ENCODE data around the gene SLC25A28.

SLC25A28 gene

DNA sequence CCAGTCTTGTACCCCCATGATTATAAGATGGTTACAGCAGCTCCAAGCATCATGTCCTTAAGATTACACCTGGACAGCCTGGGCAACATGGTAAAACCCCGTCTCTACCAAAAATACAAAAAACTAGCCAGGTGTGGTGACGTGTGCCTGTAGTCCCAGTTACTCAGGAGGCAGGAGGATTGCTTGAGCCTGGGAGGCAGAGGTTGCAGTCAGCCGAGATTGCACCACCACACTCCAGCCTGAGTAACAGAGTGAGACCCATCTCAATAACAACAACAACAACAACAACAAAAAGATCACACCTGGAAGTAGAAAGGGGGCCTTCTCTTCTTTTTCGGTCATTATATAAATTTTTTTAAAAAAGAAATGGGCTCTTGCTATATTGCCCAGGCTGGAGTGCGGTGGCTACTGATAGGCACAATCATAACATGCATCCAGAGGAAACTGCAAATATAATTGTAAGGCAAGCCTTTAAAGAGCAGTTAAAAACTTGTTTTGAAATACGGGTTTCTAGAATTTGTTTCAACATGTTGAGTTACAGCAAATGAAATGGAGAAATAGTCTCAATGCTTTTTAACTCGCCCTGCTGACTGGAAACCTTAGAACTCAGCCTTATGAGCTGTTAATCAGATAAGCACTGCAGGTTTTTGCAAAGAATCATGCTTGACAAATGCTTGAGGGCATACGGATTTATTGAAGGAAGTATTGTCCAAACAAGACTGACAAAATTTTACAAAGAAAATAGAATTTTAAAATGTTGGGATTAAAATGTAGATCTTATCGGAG is 34.3 kb upstream of the SLC25A28 start:
- Histone ChIP-seq H3K9ac (ENCODE audit: low read depth, low read length, poor library complexity, severe bottlenecking) (no peak overlapping the region), H4K20me1 (ENCODE audit: insufficient read depth, low read length, poor library complexity, severe bottlenecking) (no peaks in the 10 kb centered on the region), H3K79me2 (ENCODE audit: insufficient read depth, low read length) (no peaks in the 10 kb centered on the region), H3K9me3 (ENCODE audit: insufficient read depth, low read depth, low read length) (no peaks in the 10 kb centered on the region), H3K36me3 (ENCODE audit: insufficient read depth, low read length) (no peaks in the 10 kb centered on the region), H3K9me2 (replicated peaks; ENCODE audit: low read depth, low read length) (no peaks in the 10 kb centered on the region), H2AFZ (ENCODE audit: low read length) (no peak overlapping the region), H3K4me3 (ENCODE audit: low read length, poor library complexity, severe bottlenecking) (no peak overlapping the region), H3K4me1 (ENCODE audit: insufficient read depth, low read length, poor library complexity, severe bottlenecking) (peaks cover 5% of the 10 kb centered on the region), H3F3A (ENCODE audit: low read depth) (peaks cover 5% of the 10 kb centered on the region; the same call in 1 of the 2 replicates), H3K27me3 (ENCODE audit: insufficient read depth, low read length, poor library complexity, severe bottlenecking) (peaks cover 3% of the 10 kb centered on the region), H3K4me2 (ENCODE audit: low read depth, low read length, poor library complexity, severe bottlenecking) (no peak overlapping the region)
- TF ChIP-seq CTCF (conservative IDR thresholded peaks at IDR 0.05; ENCODE audit: low read length) (no peak), EZH2phosphoT487 (IDR thresholded peaks at IDR 0.05; ENCODE audit: borderline replicate concordance) (no peak)

DNA sequence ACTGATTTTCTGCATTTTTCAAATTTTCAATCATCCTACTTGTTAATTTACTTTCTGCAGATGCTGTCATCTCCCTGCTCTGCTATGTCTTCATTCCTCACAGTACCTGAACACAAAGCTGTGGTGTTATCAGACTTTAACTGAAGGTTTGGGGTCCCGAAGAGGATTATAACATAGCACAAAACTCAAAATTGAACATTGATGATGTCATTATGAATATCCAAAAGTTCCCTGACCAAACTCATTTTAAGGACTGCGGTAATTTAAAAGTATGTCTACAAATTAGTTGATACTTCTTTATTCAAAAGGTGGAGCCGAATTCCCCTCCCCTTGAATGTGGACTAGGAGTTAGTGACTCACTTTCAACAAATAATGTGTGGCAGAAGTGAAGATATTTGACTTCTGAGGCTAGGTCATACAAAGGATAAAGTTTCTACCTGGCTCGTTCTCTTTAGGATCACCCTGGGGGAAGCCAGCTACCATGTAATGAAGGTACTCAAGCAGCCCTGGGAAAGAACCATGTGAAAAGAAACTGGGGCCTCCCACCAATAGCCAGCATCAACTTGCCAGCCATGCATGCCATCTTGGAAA is 32.7 kb upstream of the SLC25A28 start:
- Histone ChIP-seq H3K9me2 (replicated peaks; ENCODE audit: low read depth, low read length) (no peaks in the 10 kb centered on the region), H3K4me2 (ENCODE audit: low read depth, low read length, poor library complexity, severe bottlenecking) (no peak overlapping the region), H3F3A (ENCODE audit: low read depth) (peaks cover 5% of the 10 kb centered on the region; the same call in 1 of the 2 replicates), H3K79me2 (ENCODE audit: insufficient read depth, low read length) (no peaks in the 10 kb centered on the region), H3K36me3 (ENCODE audit: insufficient read depth, low read length) (no peaks in the 10 kb centered on the region), H3K4me1 (ENCODE audit: insufficient read depth, low read length, poor library complexity, severe bottlenecking) (no peaks in the 10 kb centered on the region), H4K20me1 (ENCODE audit: insufficient read depth, low read length, poor library complexity, severe bottlenecking) (no peaks in the 10 kb centered on the region), H3K9me3 (ENCODE audit: insufficient read depth, low read depth, low read length) (no peaks in the 10 kb centered on the region), H3K9ac (ENCODE audit: low read depth, low read length, poor library complexity, severe bottlenecking) (no peak overlapping the region), H2AFZ (ENCODE audit: low read length) (no peak overlapping the region), H3K4me3 (ENCODE audit: low read length, poor library complexity, severe bottlenecking) (no peak overlapping the region), H3K27me3 (ENCODE audit: insufficient read depth, low read length, poor library complexity, severe bottlenecking) (peaks cover 3% of the 10 kb centered on the region)
- TF ChIP-seq CTCF (conservative IDR thresholded peaks at IDR 0.05; ENCODE audit: low read length) (no peak), EZH2phosphoT487 (IDR thresholded peaks at IDR 0.05; ENCODE audit: borderline replicate concordance) (no peak)

- TF ChIP-seq CTCF (conservative IDR thresholded peaks at IDR 0.05; ENCODE audit: low read length) (no peak), EZH2phosphoT487 (IDR thresholded peaks at IDR 0.05; ENCODE audit: borderline replicate concordance) (no peak)
Measured at GRCh38 chr10:99648717-99649116, 28.5 kb upstream of the SLC25A28 start.

More at GRCh38 chr10:99648717-99649116, 28.5 kb upstream of the SLC25A28 start:
- H3K79me2 ChIP-seq (ENCODE audit: insufficient read depth, low read length) = no peaks in the 10 kb centered on the region
- no peaks in the 10 kb centered on the region for H3F3A ChIP-seq (ENCODE audit: low read depth)
- no peak overlapping the region for H3K9ac ChIP-seq (ENCODE audit: low read depth, low read length, poor library complexity, severe bottlenecking)
- H3K36me3 ChIP-seq (ENCODE audit: insufficient read depth, low read length) = no peaks in the 10 kb centered on the region
- no peaks in the 10 kb centered on the region for H3K27me3 ChIP-seq (ENCODE audit: insufficient read depth, low read length, poor library complexity, severe bottlenecking)
- no peak overlapping the region for H3K4me2 ChIP-seq (ENCODE audit: low read depth, low read length, poor library complexity, severe bottlenecking)
- H3K4me1 ChIP-seq (ENCODE audit: insufficient read depth, low read length, poor library complexity, severe bottlenecking) = no peaks in the 10 kb centered on the region
- H4K20me1 ChIP-seq (ENCODE audit: insufficient read depth, low read length, poor library complexity, severe bottlenecking) = no peaks in the 10 kb centered on the region
- H2AFZ ChIP-seq (ENCODE audit: low read length) = no peak overlapping the region
- H3K9me2 ChIP-seq (replicated peaks; ENCODE audit: low read depth, low read length) = no peaks in the 10 kb centered on the region
- no peak overlapping the region for H3K4me3 ChIP-seq (ENCODE audit: low read length, poor library complexity, severe bottlenecking)
- H3K9me3 ChIP-seq (ENCODE audit: insufficient read depth, low read depth, low read length) = no peaks in the 10 kb centered on the region
